ENCODE results near the gene ZNF778. TPM values are rescaled to one million over a fixed set of nuclear protein-coding genes. Genes with fewer than 3 reads are reported as not detected.
"Not testable (repeated sequence)": the region's sequence is repeated elsewhere in the genome, so short reads cannot be mapped to it uniquely, and the experiment has no call there.

Gene ZNF778
- polyA plus RNA-seq, 1 experiment, result 5.5 TPM

- no peak for DNase-seq (ENCODE audit: low read depth)
- TF ChIP-seq CTCF (IDR thresholded peaks at IDR 0.05; ENCODE audit: insufficient read depth, low read depth, low read length), result no peak
- ChIA-PET POLR2A (no interaction called here), CTCF (no interaction called here)
- H3K36me3 ChIP-seq (ENCODE audit: control insufficient read depth, insufficient read depth, low read length), result no peaks in the 10 kb centered on the region
- H3K4me3 ChIP-seq (ENCODE audit: low read depth, low read length), result peak overlapping the region; percentile 43
- no peaks in the 10 kb centered on the region for H3K27me3 ChIP-seq (ENCODE audit: control insufficient read depth, insufficient read depth, low read length)
Measured at GRCh38 chr16:89257757-89258465, 40.4 kb downstream of the ZNF778 start.

GRCh38 chr16:89259901-89260300 lies 42.4 kb downstream of the ZNF778 start:
- POLR2A ChIA-PET; H3K36me3 ChIP-seq (ENCODE audit: control insufficient read depth, insufficient read depth, low read length); H3K4me3 ChIP-seq (ENCODE audit: low read depth, low read length); H3K27me3 ChIP-seq (ENCODE audit: control insufficient read depth, insufficient read depth, low read length); DNase-seq (ENCODE audit: low read depth): not testable (repeated sequence)
- CTCF ChIA-PET, result interaction anchor here (0.6 kb wide), 1 partner anchor 156 kb away, joined by 4 read pairs; no protein-coding TSS in a partner anchor

- POLR2A ChIA-PET, result no interaction called here
- peaks cover 15% of the 10 kb centered on the region for H3K36me3 ChIP-seq (ENCODE audit: control insufficient read depth, insufficient read depth, low read length)
- no peaks in the 10 kb centered on the region for H3K27me3 ChIP-seq (ENCODE audit: control insufficient read depth, insufficient read depth, low read length)
- no peak for DNase-seq (ENCODE audit: low read depth)
- CTCF ChIA-PET, result interaction anchor here (1.0 to 1.8 kb wide), 2 partner anchors 10 to 27 kb away, joined by 3 to 7 read pairs; no protein-coding TSS in a partner anchor
- TF ChIP-seq CTCF (IDR thresholded peaks at IDR 0.05; ENCODE audit: insufficient read depth, low read depth, low read length), result no peak
- H3K4me3 ChIP-seq (ENCODE audit: low read depth, low read length), result peak overlapping the region; percentile 9
Measured at GRCh38 chr16:89261691-89262563, 44.4 kb downstream of the ZNF778 start.

DNA sequence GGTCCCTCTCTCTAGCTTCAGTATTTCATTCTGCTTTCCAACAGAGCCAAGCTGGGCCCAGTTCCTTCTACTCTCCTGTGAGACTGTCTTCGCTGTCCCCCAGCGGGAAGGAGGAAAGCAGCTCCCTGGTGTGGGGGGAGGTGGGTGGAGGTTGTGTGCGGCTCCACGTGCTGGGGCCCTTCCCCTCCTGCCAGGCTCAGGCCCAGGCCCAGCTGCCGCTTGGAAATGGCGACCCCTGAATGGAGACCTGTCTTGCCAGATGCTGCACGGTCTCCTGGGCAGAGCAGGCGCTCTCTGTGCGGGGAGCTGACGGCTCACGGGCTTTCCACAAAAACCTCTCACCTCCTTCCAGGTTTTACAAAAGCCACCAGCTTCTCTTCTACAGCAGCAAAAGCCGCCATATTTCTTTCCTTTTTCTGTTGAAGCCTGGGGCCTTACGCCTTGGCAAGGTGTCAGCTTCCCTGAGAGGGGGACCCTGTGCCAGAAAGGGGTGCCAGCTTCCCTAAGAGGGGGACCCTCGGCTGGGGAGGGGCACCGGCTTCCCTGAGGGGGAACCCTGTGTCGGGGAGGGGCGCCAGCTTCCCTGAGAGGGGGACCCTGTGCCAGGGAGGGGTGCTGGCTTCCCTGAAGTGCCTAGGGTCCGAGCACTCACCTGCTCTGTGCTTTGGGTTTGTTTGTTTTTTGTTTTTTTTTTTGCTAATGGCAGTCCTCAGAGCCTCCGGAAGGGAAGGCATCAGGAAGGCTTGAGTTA lies 47.5 kb downstream of the ZNF778 start:
- ChIA-PET CTCF (interaction anchor here (1.0 to 1.5 kb wide), 2 partner anchors 18 to 24 kb away, joined by 4 to 7 read pairs; no protein-coding TSS in a partner anchor), POLR2A (no interaction called here)
- TF ChIP-seq CTCF (IDR thresholded peaks at IDR 0.05; ENCODE audit: insufficient read depth, low read depth, low read length), result no peak

GRCh38 chr16:89265647-89266046 lies 48.1 kb downstream of the ZNF778 start:
- peaks cover 27% of the 10 kb centered on the region for H3K36me3 ChIP-seq (ENCODE audit: control insufficient read depth, insufficient read depth, low read length)
- no peaks in the 10 kb centered on the region for H3K27me3 ChIP-seq (ENCODE audit: control insufficient read depth, insufficient read depth, low read length)
- TF ChIP-seq CTCF (IDR thresholded peaks at IDR 0.05; ENCODE audit: insufficient read depth, low read depth, low read length), result no peak
- no peak overlapping the region for H3K4me3 ChIP-seq (ENCODE audit: low read depth, low read length)
- ChIA-PET CTCF (interaction anchor here (1.5 kb wide), 1 partner anchor 18 kb away, joined by 4 read pairs; no protein-coding TSS in a partner anchor), POLR2A (no interaction called here)
- DNase-seq (ENCODE audit: low read depth), result no peak

More for the DNA sequence above, 47.5 kb downstream of the ZNF778 start:
- no peak overlapping the region for H3K4me3 ChIP-seq (ENCODE audit: low read depth, low read length)
- H3K27me3 ChIP-seq (ENCODE audit: control insufficient read depth, insufficient read depth, low read length), result no peaks in the 10 kb centered on the region
- DNase-seq (ENCODE audit: low read depth), result no peak
- peaks cover 21% of the 10 kb centered on the region for H3K36me3 ChIP-seq (ENCODE audit: control insufficient read depth, insufficient read depth, low read length)
